Erythroblast (primary cell): Measurements from ENCODE around the gene CFAP70.

Experiments used
- DNase-seq, 2 experiments: peaks; one replicate each; lab custom pipeline; 2025; lab: John Stamatoyannopoulos, UW
- GATA1 ChIP-seq: IDR thresholded peaks from 2 replicates; pipeline ENCODE4 v1.6.1; 2011; ENCODE audit warnings: low read depth, mild to moderate bottlenecking, control low read depth, low read length, moderate library complexity
- POLR2A ChIP-seq: IDR thresholded peaks from 2 replicates; pipeline ENCODE4 v1.6.1; 2011; ENCODE audit warnings: mild to moderate bottlenecking, low read length

CFAP70 gene

GRCh38 chr10:73205081-73205480, 153.6 kb downstream of the CFAP70 start:
- TF ChIP-seq GATA1 (no peak), POLR2A (no peak)
- DNase-seq = no peak
